ENCODE data around the gene PAFAH1B1.

DNA sequence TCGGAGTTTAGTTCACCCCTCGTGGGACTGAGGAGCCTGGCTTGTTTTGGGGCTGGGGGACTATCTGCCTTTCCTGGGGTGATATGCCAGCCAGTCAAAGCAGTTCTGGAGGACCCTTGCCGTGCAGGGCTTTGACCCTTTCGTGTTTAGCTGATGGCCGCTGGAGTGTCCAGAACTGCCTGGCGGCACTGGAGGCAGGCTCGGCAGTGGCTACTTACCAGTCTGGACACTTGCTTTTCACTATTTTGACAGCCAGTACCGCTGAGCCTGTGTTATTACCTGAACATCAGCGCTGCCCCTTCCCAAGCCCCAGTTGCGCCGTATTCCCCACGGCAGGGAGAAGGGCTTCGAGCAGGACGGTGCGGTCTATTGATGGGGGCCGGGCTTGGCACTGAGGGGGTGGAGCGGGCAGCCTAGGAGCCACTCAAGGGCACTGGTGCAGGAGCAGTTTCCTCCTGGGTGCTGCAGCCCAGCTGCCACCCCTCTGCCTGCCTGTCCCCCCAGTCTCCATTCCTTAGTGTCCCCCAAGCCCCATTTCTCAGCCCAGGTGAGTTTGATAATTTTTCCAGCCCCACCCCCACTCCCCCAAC, 137.4 kb downstream of the PAFAH1B1 start:
- TF ChIP-seq, protein P1, sequence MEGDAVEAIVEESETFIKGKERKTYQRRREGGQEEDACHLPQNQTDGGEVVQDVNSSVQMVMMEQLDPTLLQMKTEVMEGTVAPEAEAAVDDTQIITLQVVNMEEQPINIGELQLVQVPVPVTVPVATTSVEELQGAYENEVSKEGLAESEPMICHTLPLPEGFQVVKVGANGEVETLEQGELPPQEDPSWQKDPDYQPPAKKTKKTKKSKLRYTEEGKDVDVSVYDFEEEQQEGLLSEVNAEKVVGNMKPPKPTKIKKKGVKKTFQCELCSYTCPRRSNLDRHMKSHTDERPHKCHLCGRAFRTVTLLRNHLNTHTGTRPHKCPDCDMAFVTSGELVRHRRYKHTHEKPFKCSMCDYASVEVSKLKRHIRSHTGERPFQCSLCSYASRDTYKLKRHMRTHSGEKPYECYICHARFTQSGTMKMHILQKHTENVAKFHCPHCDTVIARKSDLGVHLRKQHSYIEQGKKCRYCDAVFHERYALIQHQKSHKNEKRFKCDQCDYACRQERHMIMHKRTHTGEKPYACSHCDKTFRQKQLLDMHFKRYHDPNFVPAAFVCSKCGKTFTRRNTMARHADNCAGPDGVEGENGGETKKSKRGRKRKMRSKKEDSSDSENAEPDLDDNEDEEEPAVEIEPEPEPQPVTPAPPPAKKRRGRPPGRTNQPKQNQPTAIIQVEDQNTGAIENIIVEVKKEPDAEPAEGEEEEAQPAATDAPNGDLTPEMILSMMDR (IDR thresholded peaks at IDR 0.05; ENCODE audit: low read depth, low read length, poor library complexity, severe bottlenecking) = no peak
- no peak for TF ChIP-seq EZH2phosphoT487 (IDR thresholded peaks at IDR 0.05; ENCODE audit: borderline replicate concordance, low read length)

All from DOHH2 (cell line).